Mammary epithelial cell (primary cell): ENCODE results near the gene CPSF3.

ENCODE experiments used
- CTCF ChIP-seq, 2 donors: IDR thresholded peaks in 1 of 2; conservative IDR thresholded peaks in 1 of 2; 2 replicates each; pipeline ENCODE4 v1.5.1; 2011 to 2012; ENCODE audit warnings: inconsistent platforms in 2 of 2, low read length in 2 of 2, mild to moderate bottlenecking in 2 of 2, control low read depth in 1 of 2, low read depth in 1 of 2; ENCODE audit not compliant: insufficient read depth in 1 of 2; ENCODE audit errors: extremely low read depth in 1 of 2
- EZH2 ChIP-seq: IDR thresholded peaks from 2 replicates; pipeline ENCODE4 v1.6.1; 2012; ENCODE audit warnings: low read length, inconsistent platforms, borderline replicate concordance

- TF ChIP-seq CTCF (conservative IDR thresholded peaks at IDR 0.05 in 1 of 2, IDR thresholded peaks at IDR 0.05 in 1 of 2; ENCODE audit: extremely low read depth in 1 of 2, insufficient read depth in 1 of 2, low read depth in 1 of 2, low read length in 2 of 2) (no peak), EZH2 (no peak)
These were observed 69.5 kb downstream of the CPSF3 start for GRCh38 chr2:9492927-9493326.
